SK-N-SH (cell line): Measurements from ENCODE around the gene OR2V1. TPM values are rescaled to one million over a fixed set of nuclear protein-coding genes. Genes with fewer than 3 reads are reported as not detected.

ENCODE experiments used
- CTCF ChIA-PET: fragments of 300-600, 350-600 bp; formaldehyde crosslinking; extraction: SDS; loops from one replicate; lab custom pipeline; 2021; lab: Yijun Ruan, JAX
- POLR2A ChIA-PET: fragments of 350-600 bp; sonication (Branson Sonifier 250); formaldehyde crosslinking; extraction: SDS; loops from one replicate; lab custom pipeline; 2020; ENCODE audit warnings: antibody characterized with exemption, inconsistent platforms; lab: Yijun Ruan, JAX
- DNase-seq: peaks from one replicate; pipeline ENCODE4 v3.0.0; 2012
- H2AFZ ChIP-seq: fragments of 200-600 bp; sonication (generic); 2 replicates; pipeline ENCODE4 v1.8.1; 2016; ENCODE audit warnings: antibody characterized with exemption, mild to moderate bottlenecking, low read depth
- H3F3A ChIP-seq: fragments of 200-600 bp; sonication (generic); replicated peaks from 2 replicates; pipeline ENCODE3; 2016; ENCODE audit warnings: antibody characterized with exemption, mild to moderate bottlenecking; ENCODE audit not compliant: insufficient read depth
- H3K27ac ChIP-seq, 2 experiments: fragments of 200-500 bp in 1 of 2; fragments of 200-600 bp in 1 of 2; sonication (Bioruptor generic) in 1 of 2; sonication (generic), shearing (Covaris generic) in 1 of 2; 2 replicates each; pipeline versions ENCODE4 v1.5.1 to v1.6.1; 2014 to 2016; ENCODE audit warnings: low read depth in 2 of 2, inconsistent platforms in 1 of 2, low read length in 1 of 2, mild to moderate bottlenecking in 1 of 2, mixed read lengths in 1 of 2
- H3K27me3 ChIP-seq: fragments of 200-600 bp; sonication (generic), shearing (Covaris generic); 2 replicates; pipeline ENCODE4 v1.6.1; 2016; ENCODE audit warnings: mixed run types; ENCODE audit not compliant: insufficient read depth
- H3K36me3 ChIP-seq, 2 experiments: fragments of 200-500 bp in 1 of 2; fragments of 200-600 bp in 1 of 2; sonication (Bioruptor generic) in 1 of 2; sonication (generic) in 1 of 2; replicated peaks in 1 of 2; 2 replicates each; pipeline versions ENCODE3 to v1.5.1; 2014 to 2016; ENCODE audit warnings: low read length in 1 of 2, mild to moderate bottlenecking in 1 of 2; ENCODE audit not compliant: insufficient read depth in 2 of 2, control insufficient read depth in 1 of 2
- H3K4me1 ChIP-seq, 2 experiments: fragments of 200-500 bp in 1 of 2; fragments of 200-600 bp in 1 of 2; sonication (Bioruptor generic) in 1 of 2; sonication (generic), shearing (Covaris generic) in 1 of 2; 2 replicates each; pipeline versions ENCODE4 v1.5.1 to v1.6.1; 2014 to 2016; ENCODE audit warnings: low read depth in 1 of 2, low read length in 1 of 2, mixed run types in 1 of 2; ENCODE audit not compliant: insufficient read depth in 2 of 2, control insufficient read depth in 1 of 2
- H3K4me2 ChIP-seq: fragments of 200-600 bp; sonication (generic), shearing (Covaris generic); 2 replicates; pipeline ENCODE4 v1.6.1; 2017; ENCODE audit warnings: mixed run types
- H3K4me3 ChIP-seq, 2 experiments: fragments of 200-500 bp in 1 of 2; fragments of 200-600 bp in 1 of 2; sonication (Bioruptor generic) in 1 of 2; sonication (generic), shearing (Covaris generic) in 1 of 2; 2 replicates each; pipeline versions ENCODE4 v1.5.1 to v1.8.1; 2014 to 2016; ENCODE audit warnings: low read depth in 2 of 2, inconsistent platforms in 1 of 2, low read length in 1 of 2, mild to moderate bottlenecking in 1 of 2, mixed read lengths in 1 of 2, moderate library complexity in 1 of 2
- H3K79me2 ChIP-seq: fragments of 200-600 bp; sonication (generic); 2 replicates; pipeline ENCODE4 v1.8.1; 2017; ENCODE audit warnings: mild to moderate bottlenecking; ENCODE audit not compliant: insufficient read depth
- H3K9ac ChIP-seq: fragments of 200-600 bp; sonication (generic); 2 replicates; pipeline ENCODE4 v1.6.1; 2017; ENCODE audit warnings: mixed run types
- H3K9me2 ChIP-seq: fragments of 200-600 bp; sonication (generic); 2 replicates; pipeline ENCODE4 v1.6.1; 2017; ENCODE audit warnings: mixed run types
- H3K9me3 ChIP-seq: fragments of 200-600 bp; sonication (generic); 2 replicates; pipeline ENCODE4 v1.6.1; 2017; ENCODE audit warnings: mixed run types, mild to moderate bottlenecking, moderate library complexity
- H4K20me1 ChIP-seq: fragments of 200-600 bp; sonication (generic); 2 replicates; pipeline ENCODE4 v1.6.1; 2017; ENCODE audit warnings: mild to moderate bottlenecking, mixed run types; ENCODE audit not compliant: insufficient read depth
- CHD2 ChIP-seq: fragments of 150-350 bp; IDR thresholded peaks from 2 replicates; pipeline ENCODE4 v1.6.1; 2018; ENCODE audit warnings: low read length; ENCODE audit not compliant: partially characterized antibody
- FOSL2 ChIP-seq: IDR thresholded peaks from 2 replicates; pipeline ENCODE4 v1.4.0; 2012; ENCODE audit warnings: low read depth, mild to moderate bottlenecking, moderate library complexity, borderline replicate concordance
- FOXJ3 ChIP-seq: sonication (generic); formaldehyde crosslinking; IDR thresholded peaks from 2 replicates; pipeline ENCODE4 v1.5.1; 2020; ENCODE audit warnings: mild to moderate bottlenecking, missing genetic modification reagents
- FOXM1 ChIP-seq: IDR thresholded peaks from 2 replicates; pipeline ENCODE4 v1.4.0; 2012; ENCODE audit warnings: low read depth, mild to moderate bottlenecking
- MXI1 ChIP-seq: IDR thresholded peaks from 2 replicates; pipeline ENCODE4 v1.6.1; 2012; ENCODE audit warnings: mild to moderate bottlenecking, low read depth, low read length, improper control_type of control experiment
- NFIC ChIP-seq: IDR thresholded peaks from 2 replicates; pipeline ENCODE4 v1.4.0; 2012; ENCODE audit warnings: borderline replicate concordance
- NRF1 ChIP-seq: IDR thresholded peaks from 2 replicates; pipeline ENCODE4 v1.6.1; 2012; ENCODE audit warnings: low read depth, mild to moderate bottlenecking, low read length
- RAD21 ChIP-seq: IDR thresholded peaks from 2 replicates; pipeline ENCODE4 v1.6.1; 2012; ENCODE audit warnings: mild to moderate bottlenecking, low read length
- RCOR1 ChIP-seq: fragments of 150-350 bp; IDR thresholded peaks from 2 replicates; pipeline ENCODE4 v1.6.1; 2017; ENCODE audit warnings: antibody characterized with exemption, low read length
- RXRA ChIP-seq: IDR thresholded peaks from 2 replicates; pipeline ENCODE4 v1.4.0; 2012; ENCODE audit warnings: low read depth, mild to moderate bottlenecking, borderline replicate concordance
- SIN3A ChIP-seq: IDR thresholded peaks from 2 replicates; pipeline ENCODE4 v1.6.1; 2012; ENCODE audit warnings: low read depth, mild to moderate bottlenecking, low read length, moderate library complexity, borderline replicate concordance
- USF2 ChIP-seq: fragments of 150-350 bp; IDR thresholded peaks from 2 replicates; pipeline ENCODE4 v1.6.1; 2017; ENCODE audit warnings: antibody characterized with exemption, low read length, low read depth, borderline replicate concordance
- YY1 ChIP-seq: IDR thresholded peaks from 2 replicates; pipeline ENCODE4 v1.4.0; 2012; ENCODE audit warnings: low read depth, mild to moderate bottlenecking
- ZBTB33 ChIP-seq: IDR thresholded peaks from 2 replicates; pipeline ENCODE4 v1.4.0; 2012; ENCODE audit warnings: low read depth, borderline replicate concordance
- WGBS: methylation state at CpG from one replicate; pipeline ENCODE4 v1.1.6; 2017; ENCODE audit warnings: low lambda C conversion rate; 5-methylcytosine and 5-hydroxymethylcytosine counted together
- polyA plus RNA-seq, 3 experiments: library from polyadenylated mRNA; depleted of rRNA; stranded (reverse); fragments of >200 nt; gene quantifications; 2 replicates each; pipeline ENCODE4 v1.2.3, GENCODE V29; 2012
- TF ChIP-seq, protein P1 (sequence below): fragments of 200-600 bp; sonication (generic); IDR thresholded peaks from 2 replicates; pipeline ENCODE4 v1.6.1; 2017; ENCODE audit warnings: antibody characterized with exemption, mild to moderate bottlenecking, moderate library complexity
- TF ChIP-seq, protein P2 (sequence below): fragments of 150-350 bp; IDR thresholded peaks from 2 replicates; pipeline ENCODE4 v1.6.1; 2016; ENCODE audit warnings: mild to moderate bottlenecking, low read depth, low read length
- TF ChIP-seq, protein P3 (sequence below): IDR thresholded peaks from 2 replicates; pipeline ENCODE4 v1.6.1; 2012; ENCODE audit warnings: mild to moderate bottlenecking, low read depth, low read length, moderate library complexity

Gene OR2V1
- polyA plus RNA-seq, 1 of the 3 experiments (the other 2 are of a cell fraction) = not detected

- TF ChIP-seq MXI1 (no peak), NRF1 (no peak), FOSL2 (no peak), SIN3A (no peak), RAD21 (no peak)
- TF ChIP-seq, all 33 proteins: peak for 0
- CTCF ChIA-PET = interaction anchor here (1.6 kb wide), 1 partner anchor 215 kb away, joined by 5 read pairs; no protein-coding TSS in a partner anchor
- Histone ChIP-seq H3F3A (no peaks in the 10 kb centered on the region), H3K4me2 (no peak overlapping the region), H3K9ac (no peak overlapping the region), H3K9me2 (no peaks in the 10 kb centered on the region), H3K79me2 (no peaks in the 10 kb centered on the region), H4K20me1 (no peaks in the 10 kb centered on the region), H2AFZ (no peak overlapping the region), H3K27ac (no peak overlapping the region), H3K4me1 (no peaks in the 10 kb centered on the region), H3K36me3 (no peaks in the 10 kb centered on the region), H3K4me3 (no peak overlapping the region; a peak in 1 of 4 replicates), H3K27me3 (peaks cover 28% of the 10 kb centered on the region), H3K9me3 (no peaks in the 10 kb centered on the region)
- DNase-seq = no peak
- 12% methylated on average over 17 of the region's 18 CpGs for WGBS
- POLR2A ChIA-PET = no interaction called here
Measured at GRCh38 chr5:181084621-181085195, 46.3 kb downstream of the OR2V1 start.

GRCh38 chr5:181081989-181082388, 49.0 kb downstream of the OR2V1 start:
- H3K79me2 ChIP-seq = no peaks in the 10 kb centered on the region
- ChIA-PET POLR2A (no interaction called here), CTCF (no interaction called here)
- no peak for TF ChIP-seq NFIC
- TF ChIP-seq, protein P1, sequence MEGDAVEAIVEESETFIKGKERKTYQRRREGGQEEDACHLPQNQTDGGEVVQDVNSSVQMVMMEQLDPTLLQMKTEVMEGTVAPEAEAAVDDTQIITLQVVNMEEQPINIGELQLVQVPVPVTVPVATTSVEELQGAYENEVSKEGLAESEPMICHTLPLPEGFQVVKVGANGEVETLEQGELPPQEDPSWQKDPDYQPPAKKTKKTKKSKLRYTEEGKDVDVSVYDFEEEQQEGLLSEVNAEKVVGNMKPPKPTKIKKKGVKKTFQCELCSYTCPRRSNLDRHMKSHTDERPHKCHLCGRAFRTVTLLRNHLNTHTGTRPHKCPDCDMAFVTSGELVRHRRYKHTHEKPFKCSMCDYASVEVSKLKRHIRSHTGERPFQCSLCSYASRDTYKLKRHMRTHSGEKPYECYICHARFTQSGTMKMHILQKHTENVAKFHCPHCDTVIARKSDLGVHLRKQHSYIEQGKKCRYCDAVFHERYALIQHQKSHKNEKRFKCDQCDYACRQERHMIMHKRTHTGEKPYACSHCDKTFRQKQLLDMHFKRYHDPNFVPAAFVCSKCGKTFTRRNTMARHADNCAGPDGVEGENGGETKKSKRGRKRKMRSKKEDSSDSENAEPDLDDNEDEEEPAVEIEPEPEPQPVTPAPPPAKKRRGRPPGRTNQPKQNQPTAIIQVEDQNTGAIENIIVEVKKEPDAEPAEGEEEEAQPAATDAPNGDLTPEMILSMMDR = no peak
- TF ChIP-seq, protein P2, sequence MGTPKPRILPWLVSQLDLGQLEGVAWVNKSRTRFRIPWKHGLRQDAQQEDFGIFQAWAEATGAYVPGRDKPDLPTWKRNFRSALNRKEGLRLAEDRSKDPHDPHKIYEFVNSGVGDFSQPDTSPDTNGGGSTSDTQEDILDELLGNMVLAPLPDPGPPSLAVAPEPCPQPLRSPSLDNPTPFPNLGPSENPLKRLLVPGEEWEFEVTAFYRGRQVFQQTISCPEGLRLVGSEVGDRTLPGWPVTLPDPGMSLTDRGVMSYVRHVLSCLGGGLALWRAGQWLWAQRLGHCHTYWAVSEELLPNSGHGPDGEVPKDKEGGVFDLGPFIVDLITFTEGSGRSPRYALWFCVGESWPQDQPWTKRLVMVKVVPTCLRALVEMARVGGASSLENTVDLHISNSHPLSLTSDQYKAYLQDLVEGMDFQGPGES = no peak
- no peak for TF ChIP-seq RXRA
- no peak for TF ChIP-seq USF2
- no peak for TF ChIP-seq FOXJ3 (CRISPR knock-in tag)
- TF ChIP-seq SIN3A = no peak
- TF ChIP-seq FOSL2 = no peak
- no peak for TF ChIP-seq YY1
- no peak for TF ChIP-seq RAD21
- TF ChIP-seq FOXM1 = no peak
- TF ChIP-seq ZBTB33 = no peak
- TF ChIP-seq, protein P3, sequence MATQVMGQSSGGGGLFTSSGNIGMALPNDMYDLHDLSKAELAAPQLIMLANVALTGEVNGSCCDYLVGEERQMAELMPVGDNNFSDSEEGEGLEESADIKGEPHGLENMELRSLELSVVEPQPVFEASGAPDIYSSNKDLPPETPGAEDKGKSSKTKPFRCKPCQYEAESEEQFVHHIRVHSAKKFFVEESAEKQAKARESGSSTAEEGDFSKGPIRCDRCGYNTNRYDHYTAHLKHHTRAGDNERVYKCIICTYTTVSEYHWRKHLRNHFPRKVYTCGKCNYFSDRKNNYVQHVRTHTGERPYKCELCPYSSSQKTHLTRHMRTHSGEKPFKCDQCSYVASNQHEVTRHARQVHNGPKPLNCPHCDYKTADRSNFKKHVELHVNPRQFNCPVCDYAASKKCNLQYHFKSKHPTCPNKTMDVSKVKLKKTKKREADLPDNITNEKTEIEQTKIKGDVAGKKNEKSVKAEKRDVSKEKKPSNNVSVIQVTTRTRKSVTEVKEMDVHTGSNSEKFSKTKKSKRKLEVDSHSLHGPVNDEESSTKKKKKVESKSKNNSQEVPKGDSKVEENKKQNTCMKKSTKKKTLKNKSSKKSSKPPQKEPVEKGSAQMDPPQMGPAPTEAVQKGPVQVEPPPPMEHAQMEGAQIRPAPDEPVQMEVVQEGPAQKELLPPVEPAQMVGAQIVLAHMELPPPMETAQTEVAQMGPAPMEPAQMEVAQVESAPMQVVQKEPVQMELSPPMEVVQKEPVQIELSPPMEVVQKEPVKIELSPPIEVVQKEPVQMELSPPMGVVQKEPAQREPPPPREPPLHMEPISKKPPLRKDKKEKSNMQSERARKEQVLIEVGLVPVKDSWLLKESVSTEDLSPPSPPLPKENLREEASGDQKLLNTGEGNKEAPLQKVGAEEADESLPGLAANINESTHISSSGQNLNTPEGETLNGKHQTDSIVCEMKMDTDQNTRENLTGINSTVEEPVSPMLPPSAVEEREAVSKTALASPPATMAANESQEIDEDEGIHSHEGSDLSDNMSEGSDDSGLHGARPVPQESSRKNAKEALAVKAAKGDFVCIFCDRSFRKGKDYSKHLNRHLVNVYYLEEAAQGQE = no peak
- TF ChIP-seq CHD2 = no peak
- TF ChIP-seq RCOR1 = no peak
- no peak for DNase-seq
- H4K20me1 ChIP-seq = no peaks in the 10 kb centered on the region
- no peak overlapping the region for H2AFZ ChIP-seq
- no peak overlapping the region for H3K4me2 ChIP-seq
- peaks cover 7% of the 10 kb centered on the region; the same call in 1 of the 2 replicates for H3K9me3 ChIP-seq
- no peak overlapping the region for H3K27ac ChIP-seq
- H3K36me3 ChIP-seq = no peaks in the 10 kb centered on the region
- H3K4me3 ChIP-seq = no peak overlapping the region
- H3K27me3 ChIP-seq = peaks cover 28% of the 10 kb centered on the region
- no peaks in the 10 kb centered on the region for H3K4me1 ChIP-seq
- H3K9ac ChIP-seq = no peak overlapping the region
- H3F3A ChIP-seq = no peaks in the 10 kb centered on the region
- no peaks in the 10 kb centered on the region for H3K9me2 ChIP-seq
